Activated CD8-positive, alpha-beta T cell treated with anti-CD3 and anti-CD28 coated beads for 36 hours (primary cell): ENCODE data around the gene CDC6. TPM values are rescaled to one million over a fixed set of nuclear protein-coding genes. Genes with fewer than 3 reads are reported as not detected.

Experiments used
- ATAC-seq: fragments of 200-7000 bp; cut with Tn5 transposase; one replicate; pipeline ENCODE4 v1.10.0; 2021; ENCODE audit warnings: mild to moderate bottlenecking, moderate library complexity
- CTCF ChIA-PET: fragments of 350-600 bp; sonication (Branson Sonifier 250); formaldehyde crosslinking; loops from one replicate; lab custom pipeline; 2021; ENCODE audit warnings: antibody characterized with exemption; lab: Charles Lee
- POLR2A ChIA-PET: fragments of 350-600 bp; sonication (Branson Sonifier 250); formaldehyde crosslinking; loops from one replicate; lab custom pipeline; 2021; ENCODE audit warnings: antibody characterized with exemption; lab: Charles Lee
- DNase-seq: peaks from one replicate; pipeline ENCODE4 v3.0.0-alpha.2; 2020
- H3K27ac Mint-ChIP-seq: one replicate; pipeline ENCODE4 v1.8.0; 2021; ENCODE audit warnings: mild to moderate bottlenecking, mixed read lengths
- H3K27me3 Mint-ChIP-seq: one replicate; pipeline ENCODE4 v1.8.0; 2021; ENCODE audit warnings: mixed read lengths
- H3K36me3 Mint-ChIP-seq: one replicate; pipeline ENCODE4 v1.8.0; 2021; ENCODE audit warnings: low read depth, mixed read lengths
- H3K4me1 Mint-ChIP-seq: one replicate; pipeline ENCODE4 v1.8.0; 2021; ENCODE audit warnings: low read depth, mixed read lengths
- H3K4me3 Mint-ChIP-seq: one replicate; pipeline ENCODE4 v1.8.0; 2021; ENCODE audit warnings: mild to moderate bottlenecking, moderate library complexity, mixed read lengths
- H3K9me3 Mint-ChIP-seq: one replicate; pipeline ENCODE4 v1.8.0; 2021; ENCODE audit warnings: mixed read lengths
- CTCF ChIP-seq: fragments of 200-600 bp; IDR thresholded peaks from one replicate; pipeline ENCODE4 v1.8.0; 2022; ENCODE audit warnings: antibody characterized with exemption, mild to moderate bottlenecking
- intact Hi-C: fragments of 100-400 bp; cut with micrococcal nuclease; formaldehyde crosslinking; loops from one replicate; pipeline ENCODE4 v1.10.0; 2022
- total RNA-seq, 2 experiments: library from RNA; stranded (reverse); gene quantifications; one replicate each; pipeline ENCODE4 v1.2.3, GENCODE V29; 2021

Gene CDC6
- total RNA-seq, 2 experiments from 2014 or later: 110 to 118 TPM

GRCh38 chr17:40311575-40311974 lies 23.9 kb downstream of the CDC6 start:
- intact Hi-C loops: no loop called here
- ATAC-seq (no peak), DNase-seq (peak; percentile 3)
- no peak overlapping the region for H3K4me3 Mint-ChIP-seq
- H3K27ac Mint-ChIP-seq: peak overlapping the region; percentile 1
- ChIA-PET CTCF (interaction anchor here (2.7 to 42.0 kb wide), 2 partner anchors 9 to 39 kb away, joined by 15 to 780 read pairs; no protein-coding TSS in a partner anchor), POLR2A (interaction anchor here (1.1 to 13.3 kb wide), 5 partner anchors 8 to 28 kb away, joined by 3 to 184 read pairs (median 7); partner anchors contain the start of gene CDC6)
- no peaks in the 10 kb centered on the region for H3K36me3 Mint-ChIP-seq
- peaks cover 52% of the 10 kb centered on the region for H3K4me1 Mint-ChIP-seq
- no peaks in the 10 kb centered on the region for H3K27me3 Mint-ChIP-seq
- no peak for TF ChIP-seq CTCF
- no peaks in the 10 kb centered on the region for H3K9me3 Mint-ChIP-seq

GRCh38 chr17:40312131-40312731 lies 24.6 kb downstream of the CDC6 start:
- POLR2A ChIA-PET: interaction anchor here (0.7 to 4.2 kb wide), 5 partner anchors 9 to 33 kb away, joined by 3 to 15 read pairs (median 4); no protein-coding TSS in a partner anchor
- CTCF ChIA-PET: interaction anchor here (2.7 to 42.0 kb wide), 2 partner anchors 9 to 39 kb away, joined by 15 to 780 read pairs; no protein-coding TSS in a partner anchor
- intact Hi-C loops: no loop called here
- TF ChIP-seq CTCF: no peak
- H3K27ac Mint-ChIP-seq: peak overlapping the region; percentile 32
- no peaks in the 10 kb centered on the region for H3K36me3 Mint-ChIP-seq
- no peaks in the 10 kb centered on the region for H3K27me3 Mint-ChIP-seq
- H3K4me1 Mint-ChIP-seq: peaks cover 54% of the 10 kb centered on the region
- H3K9me3 Mint-ChIP-seq: no peaks in the 10 kb centered on the region
- peak overlapping the region; percentile 15 for H3K4me3 Mint-ChIP-seq
- ATAC-seq (no peak), DNase-seq (peak; percentile 5)

GRCh38 chr17:40312893-40313667 lies 25.4 kb downstream of the CDC6 start:
- H3K36me3 Mint-ChIP-seq: no peaks in the 10 kb centered on the region
- no peaks in the 10 kb centered on the region for H3K27me3 Mint-ChIP-seq
- ATAC-seq (no peak), DNase-seq (peak; percentile 1)
- CTCF ChIA-PET: interaction anchor here (2.7 to 42.0 kb wide), 2 partner anchors 10 to 38 kb away, joined by 15 to 780 read pairs; no protein-coding TSS in a partner anchor
- TF ChIP-seq CTCF: no peak
- no peak overlapping the region for H3K27ac Mint-ChIP-seq
- peaks cover 61% of the 10 kb centered on the region for H3K4me1 Mint-ChIP-seq
- no peaks in the 10 kb centered on the region for H3K9me3 Mint-ChIP-seq
- POLR2A ChIA-PET: interaction anchor here (0.7 to 4.2 kb wide), 3 partner anchors 10 to 32 kb away, joined by 4 to 15 read pairs (median 7); no protein-coding TSS in a partner anchor
- intact Hi-C loops: no loop called here
- H3K4me3 Mint-ChIP-seq: no peak overlapping the region

GRCh38 chr17:40313668-40314583 lies 26.2 kb downstream of the CDC6 start:
- POLR2A ChIA-PET: interaction anchor here (1.1 to 4.1 kb wide), 2 partner anchors 11 to 12 kb away, joined by 5 to 22 read pairs; no protein-coding TSS in a partner anchor
- intact Hi-C loops: no loop called here
- ATAC-seq (no peak), DNase-seq (peak; percentile 9)
- peak overlapping the region; percentile 57 for H3K27ac Mint-ChIP-seq
- peaks cover 61% of the 10 kb centered on the region for H3K4me1 Mint-ChIP-seq
- TF ChIP-seq CTCF: no peak
- CTCF ChIA-PET: interaction anchor here (42.0 kb wide), 1 partner anchor 37 kb away, joined by 780 read pairs; no protein-coding TSS in a partner anchor
- H3K36me3 Mint-ChIP-seq: peaks cover 2% of the 10 kb centered on the region
- no peaks in the 10 kb centered on the region for H3K9me3 Mint-ChIP-seq
- H3K4me3 Mint-ChIP-seq: no peak overlapping the region
- no peaks in the 10 kb centered on the region for H3K27me3 Mint-ChIP-seq
